Fibroblast of skin of abdomen (primary cell): ENCODE data around the gene FAM153A.
"Not testable (repeated sequence)": the region's sequence is repeated elsewhere in the genome, so short reads cannot be mapped to it uniquely, and the experiment has no call there.

Experiments used
- DNase-seq: peaks from one replicate; pipeline ENCODE4 v3.0.0-alpha.2; 2013

The FAM153A gene

DNA sequence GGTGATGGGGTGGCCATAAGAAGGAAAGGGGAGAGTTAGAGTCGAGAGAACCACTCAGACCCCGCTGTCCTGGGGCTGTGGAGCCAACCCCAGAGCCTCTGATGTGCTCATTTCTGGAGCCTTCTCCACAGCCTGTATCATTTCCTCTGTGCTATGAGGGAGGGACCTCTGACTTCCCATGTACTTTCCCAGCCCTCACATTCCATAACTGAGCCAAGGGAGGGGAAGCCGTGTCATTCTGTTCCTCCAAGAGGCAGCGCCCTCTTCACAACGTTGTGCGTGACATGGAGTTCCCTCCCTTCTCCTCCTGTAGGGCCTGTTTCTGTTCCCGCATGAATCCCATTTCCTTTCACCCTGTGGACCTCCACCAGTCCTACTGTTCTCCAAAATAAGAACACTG lies 57.8 kb downstream of the FAM153A start:
- not testable (repeated sequence) for DNase-seq

DNA sequence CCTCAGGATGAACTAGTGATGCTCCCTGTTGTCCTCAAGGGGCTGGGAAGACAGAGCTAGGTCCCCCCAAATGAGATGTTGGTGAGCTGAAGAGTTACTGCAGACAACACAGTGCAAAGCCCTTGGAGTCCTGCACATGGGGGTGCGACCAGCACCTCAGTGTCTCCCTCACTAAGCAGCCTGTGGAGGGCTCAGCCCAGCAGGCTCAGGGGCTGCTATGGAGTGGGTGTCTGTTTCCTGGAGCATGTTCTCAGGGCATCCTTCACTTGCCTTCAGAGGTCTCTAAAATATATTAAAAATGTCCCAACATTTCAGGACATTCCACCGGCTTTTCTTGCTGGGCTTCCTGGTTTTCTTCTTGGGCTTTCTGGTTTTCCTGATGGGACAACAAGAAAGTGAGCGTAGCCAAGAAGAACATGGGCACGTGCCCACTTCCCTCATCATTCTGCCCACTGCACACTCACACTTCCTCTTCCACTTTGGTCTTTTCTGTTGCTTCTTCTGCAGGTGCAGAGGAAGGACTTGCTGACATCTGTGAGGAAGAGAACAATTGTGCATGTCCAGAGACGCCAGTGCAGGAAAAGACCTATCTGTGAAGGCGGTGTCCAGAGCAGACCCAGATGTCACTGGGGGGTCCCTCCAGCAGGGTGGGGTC lies 58.7 kb downstream of the FAM153A start:
- DNase-seq: not testable (repeated sequence)

DNA sequence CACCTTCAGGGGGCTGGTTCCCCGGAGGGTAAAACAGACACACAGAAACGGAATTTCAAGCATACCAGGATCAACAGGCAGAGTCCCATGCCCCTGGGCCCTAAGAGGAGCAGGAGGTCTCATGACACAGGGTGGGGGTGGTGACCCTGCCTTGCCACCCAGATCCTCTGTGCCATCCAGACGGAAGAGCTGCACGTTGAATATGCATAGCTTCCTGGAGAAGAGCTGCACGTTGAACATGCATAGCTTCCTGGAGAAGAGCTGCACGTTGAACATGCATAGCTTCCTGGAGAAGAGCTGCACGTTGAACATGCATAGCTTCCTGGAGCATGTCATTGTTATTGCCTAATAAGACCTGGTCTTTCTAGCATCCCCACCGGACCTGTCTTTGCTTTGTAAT lies 59.9 kb downstream of the FAM153A start:
- not testable (repeated sequence) for DNase-seq

DNA sequence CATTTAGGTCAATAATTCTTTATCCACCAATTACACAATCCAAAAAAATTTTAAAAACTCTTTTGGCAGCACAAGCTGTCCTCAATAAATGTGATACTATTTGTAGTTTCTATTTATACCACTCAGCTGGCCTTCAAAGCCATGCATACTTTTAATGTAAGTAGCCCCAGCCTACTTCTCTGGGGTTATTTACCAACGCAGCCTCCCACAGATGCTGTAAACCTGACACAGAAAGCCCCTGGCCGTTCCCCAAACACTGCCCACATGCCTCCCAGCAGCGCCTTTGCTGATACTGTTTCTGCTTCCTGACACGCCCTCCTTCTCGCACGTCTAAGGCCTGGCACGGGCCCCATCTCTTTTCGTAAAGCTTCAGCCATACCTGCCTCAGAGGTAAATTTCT lies 62.7 kb downstream of the FAM153A start:
- not testable (repeated sequence) for DNase-seq

DNA sequence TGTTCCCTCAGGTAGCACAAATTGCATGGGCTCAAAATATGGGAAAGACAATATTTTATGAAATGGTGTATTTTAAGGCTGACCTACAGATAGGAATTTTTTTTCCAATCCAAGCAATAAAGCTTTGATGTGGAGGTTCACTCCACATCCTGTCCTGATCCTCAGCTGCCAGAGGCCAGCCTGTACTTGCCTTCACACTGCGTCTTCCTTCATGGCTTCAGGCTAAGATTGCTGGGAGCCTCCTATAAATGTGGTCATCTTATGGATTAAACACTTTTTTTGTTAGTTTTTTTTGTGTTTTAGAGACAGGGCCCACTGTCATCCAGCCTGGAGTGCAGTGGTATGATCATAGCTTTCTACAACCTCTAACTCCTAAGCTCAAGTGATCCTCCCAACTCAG lies 67.3 kb downstream of the FAM153A start:
- DNase-seq: not testable (repeated sequence)

DNA sequence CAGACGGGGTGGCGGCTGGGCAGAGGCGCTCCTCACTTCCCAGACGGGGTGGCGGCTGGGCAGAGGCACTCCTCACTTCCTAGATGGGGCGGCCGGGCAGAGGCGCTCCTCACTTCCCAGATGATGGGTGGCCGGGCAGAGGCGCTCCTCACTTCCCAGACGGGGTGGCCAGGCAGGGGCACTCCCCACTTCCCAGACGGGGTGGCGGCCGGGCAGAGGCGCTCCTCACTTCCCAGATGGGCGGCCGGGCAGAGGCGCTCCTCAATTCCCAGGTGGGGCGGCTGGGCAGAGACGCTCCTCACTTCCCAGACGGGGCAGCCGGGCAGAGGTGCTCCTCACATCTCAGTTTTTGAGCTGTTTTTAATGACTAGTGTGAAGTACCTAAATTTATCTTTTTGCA lies 86.6 kb downstream of the FAM153A start:
- not testable (repeated sequence) for DNase-seq

DNA sequence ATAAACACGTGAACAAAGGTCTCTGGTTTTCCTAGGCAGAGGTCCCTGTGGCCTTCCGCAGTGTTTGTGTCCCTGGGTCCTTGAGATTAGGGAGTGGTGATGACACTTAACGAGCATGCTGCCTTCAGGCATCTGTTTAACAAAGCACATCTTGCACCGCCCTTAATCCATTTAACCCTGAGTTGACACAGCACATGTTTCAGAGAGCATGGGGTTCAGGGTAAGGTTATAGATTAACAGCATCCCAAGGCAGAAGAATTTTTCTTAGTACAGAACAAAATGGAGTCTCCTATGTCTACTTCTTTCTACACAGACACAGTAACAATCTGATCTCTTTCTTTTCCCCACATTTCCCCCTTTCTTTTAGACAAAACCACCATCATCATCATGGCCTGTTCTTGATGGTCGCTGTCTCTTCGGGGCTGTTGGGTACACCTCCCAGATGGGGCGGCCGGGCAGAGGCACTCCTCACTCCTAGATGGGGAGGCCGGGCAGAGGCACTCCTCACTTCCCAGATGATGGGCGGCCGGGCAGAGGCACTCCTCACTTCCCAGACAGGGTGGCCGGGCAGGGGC lies 87.3 kb downstream of the FAM153A start:
- DNase-seq: not testable (repeated sequence)

DNA sequence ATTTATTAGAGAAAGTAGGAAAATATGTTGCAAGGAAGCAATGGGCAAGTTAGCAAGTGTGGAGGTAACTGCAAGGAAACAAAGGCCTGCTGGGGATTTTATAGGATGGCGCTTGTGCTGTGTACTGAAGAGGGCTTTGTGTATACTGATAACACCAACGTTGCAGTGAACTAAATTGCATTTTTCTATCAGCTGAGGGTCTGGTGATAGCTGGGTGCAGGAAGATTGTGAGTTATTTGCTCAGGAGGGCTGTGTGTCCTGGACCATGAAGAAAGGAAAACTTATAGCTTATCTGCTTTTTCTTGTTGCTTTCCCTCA lies 88.2 kb downstream of the FAM153A start:
- not testable (repeated sequence) for DNase-seq

DNA sequence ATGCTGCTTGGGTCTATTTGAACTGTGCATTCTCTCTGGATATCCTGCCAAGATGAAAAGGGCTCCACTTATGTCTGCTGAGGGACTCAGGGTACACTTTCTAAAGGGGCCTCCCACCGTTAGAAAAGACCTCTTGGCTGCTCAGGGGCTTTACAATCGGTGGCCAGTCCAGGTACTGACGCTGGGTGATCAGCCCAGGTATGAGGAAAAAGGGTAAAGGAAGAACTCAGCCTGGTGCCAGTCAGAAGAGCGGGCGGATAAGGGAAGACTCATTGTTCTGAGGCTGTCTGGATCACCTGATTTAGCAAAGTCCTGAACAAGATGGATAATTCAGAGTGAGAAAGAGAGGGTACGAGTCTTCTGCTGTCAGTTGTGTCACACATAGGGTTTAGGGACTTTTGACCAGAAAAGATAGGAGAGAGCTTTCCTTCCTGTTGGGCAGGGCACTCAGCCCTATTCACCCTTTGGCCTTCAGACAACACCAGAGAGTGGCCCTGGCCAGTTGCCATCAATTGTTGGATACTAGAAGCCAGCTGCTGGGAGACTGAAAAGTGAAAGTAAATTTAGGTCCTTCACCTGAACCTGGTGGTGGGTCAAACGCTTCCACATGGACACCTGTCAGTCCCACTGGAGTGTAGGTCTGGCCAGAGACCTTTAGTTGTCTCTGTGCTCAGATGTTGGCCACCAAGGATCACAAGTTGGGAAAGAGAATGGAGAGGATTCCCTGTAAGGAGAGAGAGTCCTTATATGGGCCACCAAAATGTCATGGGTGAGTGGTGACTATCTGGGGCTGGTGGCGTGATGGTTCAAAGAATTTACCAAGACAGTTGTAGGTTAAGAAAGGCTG lies 88.8 kb downstream of the FAM153A start:
- not testable (repeated sequence) for DNase-seq

DNA sequence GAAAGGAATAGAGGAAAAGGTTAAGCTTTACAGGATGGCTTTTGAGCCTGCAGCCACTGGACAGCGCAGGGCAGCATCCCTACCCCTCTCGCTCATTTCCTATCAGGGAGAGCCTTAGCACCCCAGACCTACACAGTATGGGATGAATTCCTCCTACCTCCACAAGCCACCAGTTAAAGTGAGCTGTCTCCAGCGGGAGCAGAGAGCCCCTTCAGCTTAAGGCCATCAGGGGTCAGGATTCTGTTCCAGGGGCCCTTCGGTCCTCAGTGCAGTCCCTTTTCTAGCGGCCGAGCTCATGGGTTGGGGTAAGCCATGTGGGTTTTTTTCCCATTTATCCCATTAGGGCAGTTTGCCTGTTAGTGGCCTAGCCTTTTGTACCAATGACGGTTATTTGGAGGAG lies 89.7 kb downstream of the FAM153A start:
- not testable (repeated sequence) for DNase-seq

DNA sequence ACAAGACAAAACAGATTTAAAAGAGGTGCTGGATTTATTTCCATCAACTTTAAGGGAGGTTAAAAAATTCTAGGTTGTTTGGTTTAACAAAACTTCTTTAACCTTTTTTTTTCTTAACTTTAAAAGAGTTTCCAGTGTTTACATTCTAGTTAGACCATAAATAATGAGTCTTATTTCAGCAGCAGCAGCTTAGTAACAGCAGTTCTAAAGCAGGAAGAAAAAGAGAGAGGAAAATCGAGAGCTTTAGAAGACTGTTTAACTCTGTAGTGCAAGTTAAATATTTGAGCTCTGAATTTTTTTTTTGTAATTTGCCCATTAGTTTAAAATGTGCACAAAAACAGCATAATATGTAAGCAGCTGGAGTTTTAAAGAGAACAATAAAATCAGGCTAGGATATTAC lies 90.2 kb downstream of the FAM153A start:
- not testable (repeated sequence) for DNase-seq

DNA sequence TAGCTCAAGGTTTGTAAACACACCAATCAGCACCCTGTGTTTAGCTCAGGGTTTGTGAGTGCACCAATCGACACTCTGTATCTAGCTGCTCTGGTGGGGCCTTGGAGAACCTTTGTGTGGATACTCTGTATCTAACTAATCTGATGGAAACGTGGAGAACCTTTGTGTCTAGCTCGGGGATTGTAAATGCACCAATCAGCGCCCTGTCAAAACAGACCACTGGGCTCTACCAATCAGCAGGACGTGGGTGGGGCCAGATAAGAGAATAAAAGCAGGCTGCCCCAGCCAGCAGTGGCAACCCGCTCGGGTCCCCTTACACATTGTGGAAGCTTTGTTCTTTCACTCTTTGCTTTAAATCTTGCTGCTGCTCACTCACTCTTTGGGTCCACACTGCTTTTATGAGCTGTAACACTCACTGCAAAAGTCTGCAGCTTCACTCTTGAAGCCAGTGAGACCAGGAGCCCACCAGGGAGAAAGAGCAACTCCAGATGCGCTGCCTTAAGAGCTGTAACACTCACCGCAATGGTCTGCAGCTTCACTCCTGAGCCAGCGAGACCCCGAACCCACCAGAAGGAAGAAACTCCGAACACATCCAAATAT lies 93.6 kb downstream of the FAM153A start:
- DNase-seq: not testable (repeated sequence)

DNA sequence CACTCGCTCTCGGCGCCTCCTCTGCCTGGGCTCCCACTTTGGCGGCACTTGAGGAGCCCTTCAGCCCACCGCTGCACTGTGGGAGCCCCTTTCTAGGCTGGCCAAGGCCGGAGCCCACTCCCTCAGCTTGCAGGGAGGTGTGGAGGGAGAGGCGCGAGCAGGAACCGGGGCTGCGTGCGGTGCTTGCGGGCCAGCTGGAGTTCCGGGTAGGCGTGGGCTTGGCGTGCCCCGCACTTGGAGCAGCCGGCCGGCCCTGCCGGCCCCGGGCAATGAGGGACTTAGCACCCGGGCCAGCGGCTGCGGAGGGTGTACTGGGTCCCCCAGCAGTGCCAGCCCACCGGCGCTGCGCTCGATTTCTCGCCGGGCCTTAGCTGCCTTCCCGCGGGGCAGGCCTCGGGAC lies 94.6 kb downstream of the FAM153A start:
- not testable (repeated sequence) for DNase-seq

DNA sequence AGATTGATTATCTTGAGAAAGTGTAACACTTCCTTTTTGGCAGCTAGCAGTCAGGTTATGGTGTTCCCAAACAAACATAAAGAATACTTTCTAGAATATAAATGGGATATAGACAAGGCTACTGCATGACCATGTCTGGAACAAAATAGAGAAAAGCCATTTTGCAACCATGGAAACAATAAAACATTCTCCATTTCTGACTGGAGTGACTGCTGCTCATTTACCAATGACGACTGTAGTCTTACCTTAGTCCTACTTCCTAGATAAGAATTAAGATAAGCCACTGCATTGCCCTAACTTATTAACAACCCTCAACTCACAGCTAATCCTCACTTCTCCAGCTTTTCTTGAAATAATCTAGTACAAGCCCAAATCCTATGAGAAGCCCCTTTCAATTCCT lies 100.8 kb downstream of the FAM153A start:
- not testable (repeated sequence) for DNase-seq
